GM21360 (cell line): ENCODE data around the gene KCNC3.

Source experiments
- ATAC-seq: cut with Tn5 transposase; IDR thresholded peaks from one replicate; pipeline ENCODE4 v1.9.1; 2021; ENCODE audit warnings: mild to moderate bottlenecking, moderate library complexity; ENCODE audit not compliant: unreplicated experiment

The KCNC3 gene

GRCh38 chr19:50329146-50329925 is at the start of gene KCNC3:
Gene KCNC3, minus strand, starts transcription at chr19:50329377. Its CDS starts 295 bp downstream, at chr19:50329082.
- ATAC-seq, result peak; percentile 54

GRCh38 chr19:50378863-50379236 is 49.7 kb upstream of the KCNC3 start:
- no peak for ATAC-seq

DNA sequence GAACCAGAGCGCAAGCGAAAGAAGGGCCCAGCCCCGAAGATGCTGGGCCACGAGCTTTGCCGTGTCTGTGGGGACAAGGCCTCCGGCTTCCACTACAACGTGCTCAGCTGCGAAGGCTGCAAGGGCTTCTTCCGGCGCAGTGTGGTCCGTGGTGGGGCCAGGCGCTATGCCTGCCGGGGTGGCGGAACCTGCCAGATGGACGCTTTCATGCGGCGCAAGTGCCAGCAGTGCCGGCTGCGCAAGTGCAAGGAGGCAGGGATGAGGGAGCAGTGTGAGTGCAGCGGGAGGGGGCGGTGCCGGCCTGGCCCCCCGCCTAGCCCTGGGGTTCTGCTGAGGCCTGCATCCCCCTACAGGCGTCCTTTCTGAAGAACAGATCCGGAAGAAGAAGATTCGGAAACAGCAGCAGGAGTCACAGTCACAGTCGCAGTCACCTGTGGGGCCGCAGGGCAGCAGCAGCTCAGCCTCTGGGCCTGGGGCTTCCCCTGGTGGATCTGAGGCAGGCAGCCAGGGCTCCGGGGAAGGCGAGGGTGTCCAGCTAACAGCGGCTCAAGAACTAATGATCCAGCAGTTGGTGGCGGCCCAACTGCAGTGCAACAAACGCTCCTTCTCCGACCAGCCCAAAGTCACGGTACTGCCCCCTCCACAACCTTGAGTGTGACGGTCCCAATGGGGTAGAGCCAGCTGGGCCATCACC is 49.1 kb upstream of the KCNC3 start:
- no peak for ATAC-seq

- ATAC-seq, result no peak
Observed at GRCh38 chr19:50377517-50377916, 48.3 kb upstream of the KCNC3 start.

- ATAC-seq, result no peak
Observed at GRCh38 chr19:50377051-50377461, 47.9 kb upstream of the KCNC3 start.

DNA sequence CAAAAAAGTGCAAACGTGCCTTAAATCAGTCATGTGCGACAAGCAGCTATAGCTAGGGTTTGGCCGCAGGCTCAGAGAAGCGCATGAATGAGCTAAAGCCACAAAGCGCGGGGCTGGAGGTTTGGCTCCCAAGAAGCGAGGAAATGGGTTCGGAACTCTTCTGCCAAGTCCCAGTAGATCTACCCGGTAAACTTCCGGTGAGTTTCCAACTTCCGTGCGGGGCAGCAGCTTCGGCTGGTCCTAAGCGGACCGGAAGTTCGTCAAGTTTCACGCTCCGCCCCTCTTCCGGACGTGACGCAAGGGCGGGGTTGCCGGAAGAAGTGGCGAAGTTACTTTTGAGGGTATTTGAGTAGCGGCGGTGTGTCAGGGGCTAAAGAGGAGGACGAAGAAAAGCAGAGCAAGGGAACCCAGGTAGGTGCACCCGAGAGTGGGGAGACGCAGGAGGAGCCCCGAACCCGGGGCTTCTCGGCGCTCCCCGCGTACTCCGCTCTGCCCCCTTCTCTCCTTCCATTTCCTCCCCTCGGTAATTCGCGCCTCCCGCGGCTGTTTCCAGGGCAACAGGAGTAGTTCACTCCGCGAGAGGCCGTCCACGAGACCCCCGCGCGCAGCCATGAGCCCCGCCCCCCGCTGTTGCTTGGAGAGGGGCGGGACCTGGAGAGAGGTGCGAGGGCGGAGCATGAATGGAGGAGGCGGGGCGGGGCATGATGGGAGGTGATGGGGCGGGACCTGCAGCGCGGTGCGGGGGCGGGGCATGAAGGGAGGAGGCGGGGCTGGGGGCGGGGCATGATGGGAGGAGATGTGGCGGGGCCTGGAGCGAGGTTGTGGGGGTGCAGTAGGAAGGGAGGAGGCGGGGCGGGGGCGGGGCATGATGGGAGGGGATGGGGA is 47.2 kb upstream of the KCNC3 start, which contains the start of gene NR1H2:
TSS of gene NR1H2 (plus strand) at position 292 of the 885 bp plus-strand sequence. CDS start 1,149 bp downstream, outside the sequence.
- peak; percentile 67 for ATAC-seq

- ATAC-seq, result no peak
Observed at GRCh38 chr19:50371914-50372475, 42.8 kb upstream of the KCNC3 start.

DNA sequence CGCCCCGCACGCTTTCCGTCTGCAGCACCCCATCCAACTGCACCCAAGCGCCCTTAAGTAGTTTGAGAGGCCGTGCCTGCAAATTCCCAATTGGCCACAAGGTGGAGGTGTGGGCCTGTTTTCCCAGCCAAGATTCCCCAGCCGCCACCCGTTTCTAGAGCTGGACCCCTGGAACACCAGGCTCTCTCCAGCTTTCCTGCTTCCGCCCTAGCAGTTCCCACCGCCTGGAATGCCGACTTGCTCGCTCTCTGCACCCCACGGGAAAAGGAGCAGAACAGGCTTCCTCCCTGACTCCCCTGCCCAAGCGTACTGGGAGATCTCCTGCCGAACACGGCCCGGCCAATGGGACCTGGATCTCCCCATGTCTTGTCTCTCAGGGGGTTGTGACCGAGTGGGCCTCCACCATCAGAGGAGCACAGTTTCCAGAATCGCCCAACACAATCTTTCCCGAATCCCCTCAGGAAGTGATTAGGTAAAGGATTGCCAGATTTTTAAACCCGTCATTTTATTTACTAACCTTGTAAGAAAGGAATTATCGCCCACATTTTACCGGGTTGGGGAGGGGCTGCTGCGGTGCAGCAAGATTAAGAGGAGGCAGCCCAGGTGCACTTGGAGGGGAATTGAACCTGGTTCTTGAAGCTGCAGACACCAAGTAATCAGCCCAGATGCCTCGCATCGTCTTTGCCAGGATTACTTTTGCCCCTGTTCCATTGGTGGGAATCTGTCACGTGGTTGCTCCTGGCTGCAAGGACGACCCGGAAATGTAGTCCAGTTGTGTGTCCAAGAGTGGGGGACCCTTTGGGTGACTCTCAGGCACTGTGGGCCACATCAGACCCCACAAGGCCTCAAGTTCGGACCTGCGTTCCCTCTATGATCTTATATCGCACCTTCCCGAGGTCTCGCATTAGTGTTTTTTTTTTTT is 39.7 kb upstream of the KCNC3 start:
- peak; percentile 43 for ATAC-seq

DNA sequence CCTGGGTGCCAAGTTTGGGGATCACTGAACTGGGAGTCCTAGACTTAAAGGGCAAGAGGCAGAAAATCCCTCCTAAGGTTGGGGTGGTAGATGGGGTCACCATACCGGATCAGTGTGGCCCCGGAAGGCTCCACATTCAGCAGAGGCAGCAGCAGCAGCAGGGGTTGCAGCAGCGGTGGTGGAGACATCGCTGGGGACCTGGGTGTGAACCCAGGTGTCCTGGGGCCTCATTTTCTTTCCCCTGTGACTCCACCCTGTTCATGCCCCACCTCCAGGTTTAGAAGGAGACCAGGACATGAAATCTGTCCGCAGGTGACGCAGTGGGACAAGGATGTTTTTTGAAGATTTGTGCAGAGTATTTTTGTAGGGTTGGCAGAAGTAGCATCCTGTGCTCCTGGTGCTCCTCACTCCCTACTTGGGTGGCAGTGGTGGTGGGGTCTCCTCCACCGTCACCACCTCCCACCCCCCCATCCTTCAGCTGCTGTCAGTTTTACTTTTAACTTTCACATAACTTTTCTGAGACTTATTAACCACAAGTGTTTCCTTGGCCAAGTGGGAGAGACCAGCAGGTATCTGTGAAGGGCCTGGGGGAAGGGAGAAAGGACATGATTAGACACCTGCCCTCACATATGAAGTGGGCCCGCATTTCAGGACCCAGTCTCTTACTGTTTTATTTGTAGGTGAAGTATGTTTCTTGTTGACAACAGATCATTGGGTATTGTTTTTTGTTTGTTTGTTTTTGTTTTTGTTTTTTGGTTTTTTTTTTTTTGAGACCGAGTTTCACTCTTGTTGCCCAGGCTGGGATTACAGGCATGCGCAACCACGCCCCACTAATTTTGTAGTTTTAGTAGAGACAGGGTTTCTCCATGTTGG is 36.5 kb upstream of the KCNC3 start, which contains the start of gene NAPSA:
TSS of gene NAPSA (minus strand) at position 206 of the 873 bp plus-strand sequence. CDS start at position 188, 18 bp downstream.
- ATAC-seq, result no peak

GRCh38 chr19:50362656-50363424 is 33.7 kb upstream of the KCNC3 start:
- ATAC-seq, result no peak

GRCh38 chr19:50362030-50362412 is 32.8 kb upstream of the KCNC3 start:
- ATAC-seq, result no peak

DNA sequence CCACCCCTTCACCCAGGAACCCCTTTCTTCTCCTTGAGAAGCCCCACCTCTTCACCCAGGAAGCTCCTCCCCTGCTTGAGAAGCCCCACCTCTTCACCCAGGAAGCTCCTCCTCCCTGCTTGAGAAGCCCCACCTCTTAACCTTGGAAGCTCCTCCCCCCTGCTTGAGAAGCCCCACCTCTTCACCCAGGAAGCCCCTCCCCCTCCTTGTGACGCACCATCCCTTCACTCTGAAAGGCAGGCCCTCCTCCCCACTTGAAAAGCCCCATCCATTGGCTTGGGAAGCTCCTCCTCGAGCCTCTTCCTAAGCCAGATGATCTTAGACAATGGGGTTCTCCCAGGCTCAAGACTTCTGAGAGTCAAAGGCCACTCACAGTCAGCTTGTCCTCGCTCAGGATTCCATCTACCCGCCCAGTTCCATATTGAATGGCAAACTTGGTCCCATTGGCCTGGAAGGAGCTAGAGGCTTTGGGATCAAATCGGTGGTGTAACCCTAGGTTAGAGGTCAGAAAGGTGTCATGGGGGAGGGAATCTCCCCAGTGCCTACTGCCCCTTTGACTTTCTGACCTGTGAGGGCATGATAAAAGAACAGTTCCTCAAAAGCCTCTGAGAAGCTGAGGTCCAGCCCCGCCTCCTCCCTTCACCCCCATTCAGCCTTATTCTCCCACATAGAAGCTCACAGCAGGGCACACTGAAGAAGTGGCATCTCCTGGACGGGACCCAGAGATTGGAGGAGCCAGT is 32.3 kb upstream of the KCNC3 start:
- ATAC-seq, result no peak

DNA sequence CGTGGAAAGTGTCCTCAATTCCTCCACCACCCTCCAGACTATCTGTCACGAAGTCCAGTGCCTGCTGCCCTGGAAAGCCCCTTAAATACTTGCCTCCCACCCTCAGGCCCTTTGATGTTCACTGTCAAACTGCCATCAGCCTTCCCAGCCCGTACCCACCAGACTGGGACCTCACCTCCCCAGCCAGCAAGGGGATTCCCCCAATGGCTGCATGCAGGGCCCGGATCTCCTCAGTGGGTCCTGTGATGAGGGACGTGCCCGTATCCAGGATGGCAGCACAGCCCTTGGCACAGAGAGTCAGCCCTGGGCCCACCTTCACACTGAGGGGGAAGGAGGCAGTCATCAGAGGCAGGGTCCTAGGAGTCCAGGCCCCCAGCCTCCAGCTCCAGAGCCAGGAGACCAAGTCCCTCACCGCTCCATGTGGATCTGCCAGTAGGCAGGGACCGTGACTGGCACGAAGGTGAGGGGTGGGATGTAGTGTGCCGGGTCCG is 30.2 kb upstream of the KCNC3 start:
- ATAC-seq, result no peak

- ATAC-seq, result no peak
Observed at GRCh38 chr19:50358483-50359327, 29.5 kb upstream of the KCNC3 start.

GRCh38 chr19:50357178-50358100 is 28.3 kb upstream of the KCNC3 start:
- no peak for ATAC-seq
